B cell (primary cell): Measurements from ENCODE around the gene FOXP3.

Source experiments
- EZH2 ChIP-seq: IDR thresholded peaks from 2 replicates; pipeline ENCODE4 v1.6.1; 2012; ENCODE audit warnings: borderline replicate concordance, low read depth, mild to moderate bottlenecking, moderate library complexity, low read length; ENCODE audit not compliant: insufficient read depth, poor library complexity, severe bottlenecking
- TF ChIP-seq, protein P1 (sequence below): fragments of 200-600 bp; IDR thresholded peaks from one replicate; pipeline ENCODE4 v1.8.0; 2022; ENCODE audit warnings: antibody characterized with exemption, mild to moderate bottlenecking

DNA sequence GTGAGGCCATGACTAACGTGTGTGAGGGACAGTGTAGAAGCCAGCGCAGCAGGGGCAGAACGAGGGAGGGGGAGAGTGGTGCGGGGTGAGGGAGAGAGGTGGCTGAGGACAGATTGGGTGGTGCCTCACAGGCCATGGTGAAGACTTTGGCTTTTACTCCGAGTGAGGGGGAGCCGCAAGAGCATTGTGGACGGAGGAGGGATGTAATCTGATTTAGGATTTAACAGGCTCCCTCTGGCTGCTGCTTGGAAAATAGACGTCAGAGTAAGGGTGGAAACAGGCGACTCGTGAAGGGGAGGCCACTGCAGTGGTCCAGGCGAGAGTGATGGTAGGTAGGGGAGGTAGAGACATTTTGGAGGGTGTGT lies 18.1 kb upstream of the FOXP3 start:
- no peak for TF ChIP-seq EZH2
- TF ChIP-seq, protein P1, sequence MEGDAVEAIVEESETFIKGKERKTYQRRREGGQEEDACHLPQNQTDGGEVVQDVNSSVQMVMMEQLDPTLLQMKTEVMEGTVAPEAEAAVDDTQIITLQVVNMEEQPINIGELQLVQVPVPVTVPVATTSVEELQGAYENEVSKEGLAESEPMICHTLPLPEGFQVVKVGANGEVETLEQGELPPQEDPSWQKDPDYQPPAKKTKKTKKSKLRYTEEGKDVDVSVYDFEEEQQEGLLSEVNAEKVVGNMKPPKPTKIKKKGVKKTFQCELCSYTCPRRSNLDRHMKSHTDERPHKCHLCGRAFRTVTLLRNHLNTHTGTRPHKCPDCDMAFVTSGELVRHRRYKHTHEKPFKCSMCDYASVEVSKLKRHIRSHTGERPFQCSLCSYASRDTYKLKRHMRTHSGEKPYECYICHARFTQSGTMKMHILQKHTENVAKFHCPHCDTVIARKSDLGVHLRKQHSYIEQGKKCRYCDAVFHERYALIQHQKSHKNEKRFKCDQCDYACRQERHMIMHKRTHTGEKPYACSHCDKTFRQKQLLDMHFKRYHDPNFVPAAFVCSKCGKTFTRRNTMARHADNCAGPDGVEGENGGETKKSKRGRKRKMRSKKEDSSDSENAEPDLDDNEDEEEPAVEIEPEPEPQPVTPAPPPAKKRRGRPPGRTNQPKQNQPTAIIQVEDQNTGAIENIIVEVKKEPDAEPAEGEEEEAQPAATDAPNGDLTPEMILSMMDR: no peak
